Pancreas (tissue), 10 donors: ENCODE results near the gene SRSF4. TPM values are rescaled to one million over a fixed set of nuclear protein-coding genes. Genes with fewer than 3 reads are reported as not detected.

ENCODE experiments used
- ATAC-seq, 4 donors: fragments of 200-7000 bp; cut with Tn5 transposase; one replicate each; pipeline versions ENCODE4 v1.8.0 to v1.9.1; 2020; ENCODE audit warnings: mild to moderate bottlenecking in 4 of 4, moderate library complexity in 4 of 4
- DNase-seq, 6 donors: peaks; one replicate each; pipeline ENCODE4 v3.0.0-alpha.2; 2020
- FAIRE-seq: peaks from 2 replicates; lab custom pipeline; 2012; peaks lifted over from hg19 to GRCh38; lab: Jason Lieb, UNC
- H3K27ac ChIP-seq, 4 donors: fragments of 200-600 bp; sonication (generic); 1 replicate in 3 of 4; 2 replicates in 1 of 4; pipeline versions ENCODE4 v1.5.0 to v1.8.0; 2020
- H3K27me3 ChIP-seq, 4 donors: fragments of 200-600 bp; one replicate each; pipeline ENCODE4 v1.8.0; 2021
- H3K36me3 ChIP-seq, 3 donors: fragments of 200-600 bp; sonication (generic) in 1 of 3; one replicate each; pipeline versions ENCODE4 v1.5.0 to v1.8.0; 2020 to 2021
- H3K4me1 ChIP-seq, 3 donors: fragments of 200-600 bp; one replicate each; pipeline ENCODE4 v1.8.0; 2021
- H3K4me3 ChIP-seq, 4 donors: fragments of 200-600 bp; sonication (generic) in 2 of 4; one replicate each; pipeline versions ENCODE4 v1.5.0 to v1.8.0; 2020 to 2021
- H3K9me3 ChIP-seq, 4 donors: fragments of 200-600 bp; one replicate each; pipeline ENCODE4 v1.8.0; 2021
- CTCF ChIP-seq, 4 donors: fragments of 200-600 bp; sonication (generic) in 3 of 4; IDR thresholded peaks; one replicate each; pipeline versions ENCODE4 v1.5.0 to v1.8.0; 2021; ENCODE audit warnings: antibody characterized with exemption in 4 of 4
- WGBS, 2 donors: extraction: QIAGEN DNeasy Blood & Tissue Kit; methylation state at CpG; one replicate each; pipeline ENCODE4 v1.1.7; 2013; 5-methylcytosine and 5-hydroxymethylcytosine counted together
- intact Hi-C, 3 donors: fragments of 100-400 bp; cut with DNase I; formaldehyde crosslinking; loops; one replicate each; pipeline versions ENCODE4 v1.11.1 to v1.14.2; 2022
- polyA plus RNA-seq, 2 donors: library from polyadenylated mRNA; stranded (reverse); fragments of 200-250 nt; gene quantifications; one replicate each; pipeline ENCODE4 v1.2.3, GENCODE V29; 2013
- total RNA-seq, 6 donors: library from RNA; stranded (reverse); fragmentation: NEBNext Ultra II Directional in 4 of 6; extraction: Animal tissue kit (Norgen Biotek cat#: 25700) in 4 of 6; gene quantifications; one replicate each; pipeline versions ENCODE4 v1.2.1 to v1.2.4, GENCODE V29; 2021 to 2023
- donor health status: healthy with polysubstance abuse.
- donor health status: DM: no; HTN: no; CAD: no; lungs with moderate emphysema.
- donor health status: DM: no; HTN: no; CAD: no.
- donor health status: control.
- donor health status: control.
- donor health status: Bipolar disorder and iron deficiency.
- donor health status: DM: yes; HTN: yes; CAD: no.
- donor health status: DM: no; HTN: no; CAD: no.
- donor health status: DM: no; HTN: no; CAD: no.
- donor health status: DM: yes; HTN: yes; CAD: no.

The SRSF4 gene
- total and polyA plus RNA-seq, 8 donors = 22.6 to 72.6 (median 27.2) TPM

- Histone ChIP-seq H3K27ac (no peak overlapping the region), H3K4me1 (peaks cover 7 to 28% (median 27%) of the 10 kb centered on the region in 3 donors), H3K36me3 (peaks cover 0 to 10% (median 0%) of the 10 kb centered on the region in 3 donors), H3K4me3 (no peak overlapping the region), H3K27me3 (no peaks in the 10 kb centered on the region), H3K9me3 (no peaks in the 10 kb centered on the region)
- DNase-seq (no peak), FAIRE-seq (no peak), ATAC-seq (no peak)
- 84 to 89% methylated on average over 5 of the region's 5 CpGs for WGBS, 2 donors
- intact Hi-C loops = no loop called here
- no peak for TF ChIP-seq CTCF (IDR thresholded peaks at IDR 0.05)
Observed at GRCh38 chr1:29171521-29171920, 10.2 kb downstream of the SRSF4 start.

- Histone ChIP-seq H3K27me3 (no peaks in the 10 kb centered on the region), H3K9me3 (no peaks in the 10 kb centered on the region), H3K4me1 (peaks cover 7 to 24% (median 23%) of the 10 kb centered on the region in 3 donors), H3K36me3 (peaks cover 0 to 10% (median 0%) of the 10 kb centered on the region in 3 donors), H3K4me3 (no peak overlapping the region), H3K27ac (no peak overlapping the region)
- TF ChIP-seq CTCF (IDR thresholded peaks at IDR 0.05) = no peak
- 23 to 35% methylated on average over 3 of the region's 3 CpGs for WGBS, 2 donors
- FAIRE-seq = no peak
- no peak for DNase-seq
- ATAC-seq = peak in 2 of 4 donors; percentile 18 to 27
- intact Hi-C loops = no loop called here
Observed at GRCh38 chr1:29171089-29171488, 10.6 kb downstream of the SRSF4 start.

GRCh38 chr1:29169976-29170375 lies 11.7 kb downstream of the SRSF4 start:
- no peaks in the 10 kb centered on the region for H3K9me3 ChIP-seq
- H3K27ac ChIP-seq = no peak overlapping the region
- H3K36me3 ChIP-seq = peaks cover 0 to 10% (median 0%) of the 10 kb centered on the region in 3 donors
- no peak for ATAC-seq
- H3K27me3 ChIP-seq = no peaks in the 10 kb centered on the region
- no peak for FAIRE-seq
- no peak for DNase-seq
- TF ChIP-seq CTCF (IDR thresholded peaks at IDR 0.05) = no peak
- H3K4me3 ChIP-seq = no peak overlapping the region
- intact Hi-C loops = no loop called here
- H3K4me1 ChIP-seq = peaks cover 7 to 23% (median 22%) of the 10 kb centered on the region in 3 donors
- WGBS, 2 donors = 69 to 77% methylated on average over 3 of the region's 3 CpGs

GRCh38 chr1:29167904-29168303 lies 13.8 kb downstream of the SRSF4 start:
- no peak for FAIRE-seq
- WGBS, 2 donors = 98 to 99% methylated on average over 9 of the region's 9 CpGs
- Histone ChIP-seq H3K36me3 (peaks cover 0 to 10% (median 0%) of the 10 kb centered on the region in 3 donors), H3K4me3 (no peak overlapping the region), H3K27me3 (no peaks in the 10 kb centered on the region), H3K27ac (no peak overlapping the region), H3K9me3 (no peaks in the 10 kb centered on the region), H3K4me1 (peaks cover 7 to 23% (median 22%) of the 10 kb centered on the region in 3 donors)
- DNase-seq = no peak
- TF ChIP-seq CTCF (IDR thresholded peaks at IDR 0.05) = no peak
- no peak for ATAC-seq
- intact Hi-C loops = no loop called here

- FAIRE-seq (no peak), DNase-seq (no peak), ATAC-seq (peak in 1 of 4 donors; percentile 17)
- 49 to 57% methylated on average over 9 of the region's 9 CpGs for WGBS, 2 donors
- peaks cover under 1 to 19% (median 15%) of the 10 kb centered on the region in 3 donors for H3K4me1 ChIP-seq
- TF ChIP-seq CTCF (IDR thresholded peaks at IDR 0.05) = no peak
- H3K9me3 ChIP-seq = no peaks in the 10 kb centered on the region
- no peaks in the 10 kb centered on the region for H3K27me3 ChIP-seq
- no peak overlapping the region for H3K4me3 ChIP-seq
- H3K36me3 ChIP-seq = peaks cover 0 to 13% (median 0%) of the 10 kb centered on the region in 3 donors
- no peak overlapping the region for H3K27ac ChIP-seq
- intact Hi-C loops = no loop called here
Observed at GRCh38 chr1:29166291-29166878, 15.3 kb downstream of the SRSF4 start.
